ENCODE measurements around the gene HOXA4.
A peak's percentile ranks its signal among the peaks of the same experiment; 100 is the strongest.

Gene HOXA4

GRCh38 chr7:27132214-27132613, 1.7 kb upstream of the HOXA4 start:
- Histone ChIP-seq H3K27ac (ENCODE audit: low read depth, low read length) (no peak overlapping the region), H3K36me3 (ENCODE audit: insufficient read depth, low read length) (no peaks in the 10 kb centered on the region), H3K4me1 (ENCODE audit: insufficient read depth, low read length) (no peaks in the 10 kb centered on the region), H3K9me3 (ENCODE audit: insufficient read depth, low read depth, low read length) (no peaks in the 10 kb centered on the region), H3K4me3 (ENCODE audit: low read length) (no peak overlapping the region), H3K9ac (ENCODE audit: low read depth, low read length) (no peak overlapping the region), H3K27me3 (ENCODE audit: insufficient read depth, low read length) (peaks cover 100% of the 10 kb centered on the region)
- 14% methylated on average over 2 of the region's 2 CpGs for WGBS

GRCh38 chr7:27131390-27131819, 848 bp upstream of the HOXA4 start:
- 7% methylated on average over 12 of the region's 12 CpGs for WGBS
- H3K9ac ChIP-seq (ENCODE audit: low read depth, low read length), result no peak overlapping the region

GRCh38 chr7:27129729-27130539, 623 bp downstream of the HOXA4 start:
- H3K27me3 ChIP-seq (ENCODE audit: insufficient read depth, low read length), result peaks cover 100% of the 10 kb centered on the region
- no peaks in the 10 kb centered on the region for H3K36me3 ChIP-seq (ENCODE audit: insufficient read depth, low read length)
- WGBS, result 2% methylated on average over 72 of the region's 72 CpGs
- no peaks in the 10 kb centered on the region for H3K4me1 ChIP-seq (ENCODE audit: insufficient read depth, low read length)
- no peak overlapping the region for H3K9ac ChIP-seq (ENCODE audit: low read depth, low read length)
- no peaks in the 10 kb centered on the region for H3K9me3 ChIP-seq (ENCODE audit: insufficient read depth, low read depth, low read length)
- no peak overlapping the region for H3K27ac ChIP-seq (ENCODE audit: low read depth, low read length)
- 0 out of 2 replicates have a peak overlapping the region, but pooled peaks have one; percentile 15 for H3K4me3 ChIP-seq (ENCODE audit: low read length)

More at GRCh38 chr7:27131390-27131819, 848 bp upstream of the HOXA4 start:
- no peaks in the 10 kb centered on the region for H3K4me1 ChIP-seq (ENCODE audit: insufficient read depth, low read length)
- H3K4me3 ChIP-seq (ENCODE audit: low read length), result peak overlapping the region; percentile 51
- no peaks in the 10 kb centered on the region for H3K9me3 ChIP-seq (ENCODE audit: insufficient read depth, low read depth, low read length)
- H3K27ac ChIP-seq (ENCODE audit: low read depth, low read length), result no peak overlapping the region
- H3K27me3 ChIP-seq (ENCODE audit: insufficient read depth, low read length), result peaks cover 100% of the 10 kb centered on the region
- no peaks in the 10 kb centered on the region for H3K36me3 ChIP-seq (ENCODE audit: insufficient read depth, low read length)

- H3K36me3 ChIP-seq (ENCODE audit: insufficient read depth, low read length), result no peaks in the 10 kb centered on the region
- WGBS, result 12% methylated on average over 27 of the region's 28 CpGs
- no peaks in the 10 kb centered on the region for H3K9me3 ChIP-seq (ENCODE audit: insufficient read depth, low read depth, low read length)
- H3K4me3 ChIP-seq (ENCODE audit: low read length), result no peak overlapping the region
- peaks cover 100% of the 10 kb centered on the region for H3K27me3 ChIP-seq (ENCODE audit: insufficient read depth, low read length)
- H3K27ac ChIP-seq (ENCODE audit: low read depth, low read length), result no peak overlapping the region
- no peak overlapping the region for H3K9ac ChIP-seq (ENCODE audit: low read depth, low read length)
- H3K4me1 ChIP-seq (ENCODE audit: insufficient read depth, low read length), result no peaks in the 10 kb centered on the region
Observed at GRCh38 chr7:27128776-27129728, 1.5 kb downstream of the HOXA4 start.

GRCh38 chr7:27128034-27128433, 2.5 kb downstream of the HOXA4 start:
- H3K9ac ChIP-seq (ENCODE audit: low read depth, low read length), result no peak overlapping the region
- H3K4me1 ChIP-seq (ENCODE audit: insufficient read depth, low read length), result no peaks in the 10 kb centered on the region
- no peak overlapping the region for H3K4me3 ChIP-seq (ENCODE audit: low read length)
- H3K27ac ChIP-seq (ENCODE audit: low read depth, low read length), result no peak overlapping the region
- no peaks in the 10 kb centered on the region for H3K9me3 ChIP-seq (ENCODE audit: insufficient read depth, low read depth, low read length)
- WGBS, result 19% methylated on average over 2 of the region's 2 CpGs
- H3K27me3 ChIP-seq (ENCODE audit: insufficient read depth, low read length), result peaks cover 100% of the 10 kb centered on the region
- no peaks in the 10 kb centered on the region for H3K36me3 ChIP-seq (ENCODE audit: insufficient read depth, low read length)

- Histone ChIP-seq H3K9ac (ENCODE audit: low read depth, low read length) (no peak overlapping the region), H3K4me3 (ENCODE audit: low read length) (no peak overlapping the region), H3K27ac (ENCODE audit: low read depth, low read length) (no peak overlapping the region), H3K9me3 (ENCODE audit: insufficient read depth, low read depth, low read length) (no peaks in the 10 kb centered on the region), H3K27me3 (ENCODE audit: insufficient read depth, low read length) (peaks cover 100% of the 10 kb centered on the region), H3K36me3 (ENCODE audit: insufficient read depth, low read length) (no peaks in the 10 kb centered on the region), H3K4me1 (ENCODE audit: insufficient read depth, low read length) (no peaks in the 10 kb centered on the region)
- WGBS, result 11% methylated on average over 2 of the region's 3 CpGs
Observed at GRCh38 chr7:27126596-27127327, 3.8 kb downstream of the HOXA4 start.

GRCh38 chr7:27125986-27126394, 4.6 kb downstream of the HOXA4 start:
- no peaks in the 10 kb centered on the region for H3K36me3 ChIP-seq (ENCODE audit: insufficient read depth, low read length)
- no peaks in the 10 kb centered on the region for H3K9me3 ChIP-seq (ENCODE audit: insufficient read depth, low read depth, low read length)
- no peak overlapping the region for H3K9ac ChIP-seq (ENCODE audit: low read depth, low read length)
- no peak overlapping the region for H3K4me3 ChIP-seq (ENCODE audit: low read length)
- H3K4me1 ChIP-seq (ENCODE audit: insufficient read depth, low read length), result no peaks in the 10 kb centered on the region
- H3K27ac ChIP-seq (ENCODE audit: low read depth, low read length), result no peak overlapping the region
- WGBS, result 7% methylated on average over 5 of the region's 5 CpGs
- H3K27me3 ChIP-seq (ENCODE audit: insufficient read depth, low read length), result peaks cover 100% of the 10 kb centered on the region

GRCh38 chr7:27124902-27125689, 5.5 kb downstream of the HOXA4 start:
- no peaks in the 10 kb centered on the region for H3K4me1 ChIP-seq (ENCODE audit: insufficient read depth, low read length)
- WGBS, result 24% methylated on average over 8 of the region's 8 CpGs

GRCh38 chr7:27124096-27124901, 6.3 kb downstream of the HOXA4 start:
- Histone ChIP-seq H3K27me3 (ENCODE audit: insufficient read depth, low read length) (peaks cover 100% of the 10 kb centered on the region), H3K4me3 (ENCODE audit: low read length) (no peak overlapping the region)

More at GRCh38 chr7:27124902-27125689, 5.5 kb downstream of the HOXA4 start:
- H3K36me3 ChIP-seq (ENCODE audit: insufficient read depth, low read length), result no peaks in the 10 kb centered on the region
- H3K27me3 ChIP-seq (ENCODE audit: insufficient read depth, low read length), result peaks cover 100% of the 10 kb centered on the region
- no peak overlapping the region for H3K4me3 ChIP-seq (ENCODE audit: low read length)
- no peak overlapping the region for H3K27ac ChIP-seq (ENCODE audit: low read depth, low read length)
- H3K9ac ChIP-seq (ENCODE audit: low read depth, low read length), result no peak overlapping the region
- H3K9me3 ChIP-seq (ENCODE audit: insufficient read depth, low read depth, low read length), result no peaks in the 10 kb centered on the region

More at GRCh38 chr7:27124096-27124901, 6.3 kb downstream of the HOXA4 start:
- Histone ChIP-seq H3K4me1 (ENCODE audit: insufficient read depth, low read length) (no peaks in the 10 kb centered on the region), H3K27ac (ENCODE audit: low read depth, low read length) (no peak overlapping the region), H3K9me3 (ENCODE audit: insufficient read depth, low read depth, low read length) (no peaks in the 10 kb centered on the region), H3K9ac (ENCODE audit: low read depth, low read length) (no peak overlapping the region), H3K36me3 (ENCODE audit: insufficient read depth, low read length) (no peaks in the 10 kb centered on the region)
- WGBS, result 3% methylated on average over 43 of the region's 43 CpGs
